HFFc6 (cell line): ENCODE measurements around the gene SLC38A9. TPM values are rescaled to one million over a fixed set of nuclear protein-coding genes. Genes with fewer than 3 reads are reported as not detected.

Source experiments
- DNase-seq: peaks from one replicate; pipeline ENCODE4 v3.0.0-alpha.2; 2018
- H3K27ac Mint-ChIP-seq: 2 replicates; pipeline ENCODE4 v1.8.0; 2020; ENCODE audit warnings: mild to moderate bottlenecking, mixed read lengths
- H3K27me3 Mint-ChIP-seq: 2 replicates; pipeline ENCODE4 v1.8.0; 2021; ENCODE audit warnings: mild to moderate bottlenecking, moderate library complexity, mixed read lengths; ENCODE audit not compliant: insufficient read depth
- H3K36me3 Mint-ChIP-seq: 2 replicates; pipeline ENCODE4 v1.8.0; 2021; ENCODE audit warnings: low read depth, mixed read lengths
- H3K4me1 Mint-ChIP-seq: 2 replicates; pipeline ENCODE4 v1.8.0; 2020; ENCODE audit warnings: low read depth, mixed read lengths
- H3K4me3 Mint-ChIP-seq: 2 replicates; pipeline ENCODE4 v1.8.0; 2020; ENCODE audit warnings: mild to moderate bottlenecking, moderate library complexity, mixed read lengths
- H3K9me3 Mint-ChIP-seq: 2 replicates; pipeline ENCODE4 v1.8.0; 2020; ENCODE audit warnings: mild to moderate bottlenecking, mixed read lengths
- CTCF ChIP-seq: fragments of 200-600 bp; sonication (generic); IDR thresholded peaks from 2 replicates; pipeline ENCODE4 v1.5.0; 2021; ENCODE audit warnings: antibody characterized with exemption, mild to moderate bottlenecking
- total RNA-seq, 6 experiments: library from RNA; stranded (reverse); fragmentation: NEBNext Ultra II Directional; extraction: Animal tissue kit (Norgen Biotek cat#: 25700); gene quantifications; 2 replicates in 1 of 6; 3 replicates in 5 of 6; pipeline ENCODE4 v1.2.3, GENCODE V29; 2021

SLC38A9 gene
- total RNA-seq, 6 experiments from 2014 or later = 12.2 to 16.5 (median 13.2) TPM

- Mint-ChIP-seq H3K9me3 (no peaks in the 10 kb centered on the region), H3K27me3 (no peaks in the 10 kb centered on the region), H3K4me1 (peaks cover 29% of the 10 kb centered on the region), H3K4me3 (no peak overlapping the region), H3K27ac (peak overlapping the region; percentile 36; the same call in 1 of the 2 replicates), H3K36me3 (peaks cover 5% of the 10 kb centered on the region; the same call in 1 of the 2 replicates)
- no peak for DNase-seq
- TF ChIP-seq CTCF = no peak
Observed at GRCh38 chr5:55675119-55675518, 37.0 kb downstream of the SLC38A9 start.

GRCh38 chr5:55674340-55674739, 37.8 kb downstream of the SLC38A9 start:
- no peaks in the 10 kb centered on the region for H3K27me3 Mint-ChIP-seq
- H3K9me3 Mint-ChIP-seq = no peaks in the 10 kb centered on the region
- H3K4me3 Mint-ChIP-seq = no peak overlapping the region
- H3K36me3 Mint-ChIP-seq = peaks cover 5% of the 10 kb centered on the region; the same call in 1 of the 2 replicates
- no peak overlapping the region for H3K27ac Mint-ChIP-seq
- no peak for TF ChIP-seq CTCF
- H3K4me1 Mint-ChIP-seq = peaks cover 29% of the 10 kb centered on the region
- no peak for DNase-seq

- peaks cover 5% of the 10 kb centered on the region; the same call in 1 of the 2 replicates for H3K36me3 Mint-ChIP-seq
- H3K4me1 Mint-ChIP-seq = peaks cover 40% of the 10 kb centered on the region
- no peak for TF ChIP-seq CTCF
- no peak for DNase-seq
- H3K9me3 Mint-ChIP-seq = no peaks in the 10 kb centered on the region
- H3K27me3 Mint-ChIP-seq = no peaks in the 10 kb centered on the region
- no peak overlapping the region for H3K4me3 Mint-ChIP-seq
- no peak overlapping the region for H3K27ac Mint-ChIP-seq
Observed at GRCh38 chr5:55672477-55672911, 39.6 kb downstream of the SLC38A9 start.

GRCh38 chr5:55671975-55672374, 40.1 kb downstream of the SLC38A9 start:
- Mint-ChIP-seq H3K27me3 (no peaks in the 10 kb centered on the region), H3K9me3 (no peaks in the 10 kb centered on the region), H3K4me3 (no peak overlapping the region), H3K4me1 (peaks cover 42% of the 10 kb centered on the region), H3K36me3 (peaks cover 5% of the 10 kb centered on the region; the same call in 1 of the 2 replicates), H3K27ac (no peak overlapping the region)
- no peak for DNase-seq
- no peak for TF ChIP-seq CTCF

DNA sequence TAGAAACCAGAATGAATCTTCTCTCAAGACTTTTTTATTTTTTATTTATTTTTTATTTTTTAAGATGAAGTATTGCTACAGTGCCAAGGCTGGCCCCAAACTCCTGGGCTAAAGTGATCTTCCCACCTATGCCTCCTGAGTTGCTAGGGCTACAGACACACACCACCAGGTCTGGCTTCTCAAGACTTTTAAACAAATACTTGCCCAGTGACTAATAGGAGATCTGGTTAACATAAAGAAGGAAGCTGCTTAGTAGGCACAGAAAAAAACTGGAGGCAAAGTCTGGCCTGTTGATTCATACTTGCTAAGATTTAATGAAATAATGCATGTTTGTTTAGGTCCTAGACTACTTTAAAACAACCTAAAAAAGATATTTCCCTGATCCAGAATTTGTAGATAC, 43.8 kb downstream of the SLC38A9 start:
- TF ChIP-seq CTCF = no peak
- Mint-ChIP-seq H3K27me3 (no peaks in the 10 kb centered on the region), H3K4me1 (peaks cover 27% of the 10 kb centered on the region), H3K36me3 (peaks cover 5% of the 10 kb centered on the region; the same call in 1 of the 2 replicates), H3K27ac (peak overlapping the region; percentile 56), H3K9me3 (no peaks in the 10 kb centered on the region), H3K4me3 (no peak overlapping the region)
- DNase-seq = peak; percentile 81
